Body of pancreas (tissue), 4 donors: ENCODE results near the gene MGMT.

Experiments used
- CTCF ChIP-seq, 7 experiments: fragments of 450-650 bp in 4 of 7; fragments of 200-600 bp in 3 of 7; sonication (generic) in 3 of 7; IDR thresholded peaks; one replicate each; pipeline ENCODE4 v1.5.1; 2016 to 2019; ENCODE audit warnings: antibody characterized with exemption in 7 of 7
- POLR2A ChIP-seq, 3 donors: fragments of 450-650 bp; IDR thresholded peaks; one replicate each; pipeline ENCODE4 v1.6.1; 2016; ENCODE audit warnings: antibody characterized with exemption in 3 of 3, mild to moderate bottlenecking in 2 of 3

- TF ChIP-seq CTCF (IDR thresholded peaks at IDR 0.05) (no peak), POLR2A (IDR thresholded peaks at IDR 0.05) (no peak)
These were observed 216.5 kb downstream of the MGMT start for GRCh38 chr10:129683519-129683918.
